ENCODE data around the gene PLCD1.

- TF ChIP-seq CTCF (conservative IDR thresholded peaks at IDR 0.05 in 1 of 2, IDR thresholded peaks at IDR 0.05 in 1 of 2; ENCODE audit: low read depth in 1 of 2, low read length in 2 of 2), result no peak
- no peak for TF ChIP-seq EZH2 (IDR thresholded peaks at IDR 0.05; ENCODE audit: low read length, missing control alignments)
These were observed at the start of gene PLCD1 for GRCh38 chr3:38029400-38030125.
